HG03342 (cell line): Measurements from ENCODE around the gene TBC1D8.
A peak's percentile ranks its signal among the peaks of the same experiment; 100 is the strongest.

ENCODE experiments used
- ATAC-seq: cut with Tn5 transposase; IDR thresholded peaks from one replicate; pipeline ENCODE4 v1.9.1; 2021; ENCODE audit warnings: mild to moderate bottlenecking, moderate library complexity; ENCODE audit not compliant: unreplicated experiment

Gene TBC1D8

DNA sequence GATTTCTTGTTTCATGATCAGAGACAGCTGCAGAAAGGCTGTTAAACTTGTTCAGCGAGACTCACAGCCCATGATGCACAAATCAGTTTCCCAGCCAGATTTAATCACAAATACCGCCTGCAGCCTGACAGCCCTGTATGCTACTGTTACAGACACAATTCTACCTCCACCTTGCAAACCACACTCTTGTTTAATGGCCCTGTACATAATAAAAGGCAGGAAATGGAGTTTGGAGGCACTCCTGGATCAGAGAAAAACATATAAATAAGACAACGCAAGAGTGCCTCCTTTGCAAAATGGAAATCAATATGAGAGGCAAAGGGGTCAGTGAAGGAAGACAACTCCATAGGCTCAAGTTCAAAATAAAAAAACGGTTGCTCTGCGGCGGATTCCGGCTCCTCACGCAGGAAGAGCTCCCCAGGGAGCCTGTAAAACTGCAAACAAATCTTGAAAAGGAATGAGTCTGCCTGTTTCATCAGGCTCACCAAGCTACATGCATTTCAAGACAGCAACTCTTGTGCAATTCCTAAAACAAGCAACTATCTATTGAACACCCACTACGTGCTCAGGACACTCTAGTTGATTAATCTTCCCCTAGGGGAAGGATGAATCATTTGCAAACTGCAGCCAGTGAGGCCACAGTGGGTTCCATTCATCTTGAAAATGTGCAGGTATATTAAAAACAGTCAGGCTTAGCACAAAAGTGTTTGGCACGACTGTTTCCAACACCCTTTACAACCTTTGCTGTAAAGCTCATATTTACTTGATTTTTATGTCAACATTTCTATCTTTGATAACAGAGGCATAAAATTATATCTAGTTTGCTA is 37.5 kb downstream of the TBC1D8 start:
- ATAC-seq: no peak

DNA sequence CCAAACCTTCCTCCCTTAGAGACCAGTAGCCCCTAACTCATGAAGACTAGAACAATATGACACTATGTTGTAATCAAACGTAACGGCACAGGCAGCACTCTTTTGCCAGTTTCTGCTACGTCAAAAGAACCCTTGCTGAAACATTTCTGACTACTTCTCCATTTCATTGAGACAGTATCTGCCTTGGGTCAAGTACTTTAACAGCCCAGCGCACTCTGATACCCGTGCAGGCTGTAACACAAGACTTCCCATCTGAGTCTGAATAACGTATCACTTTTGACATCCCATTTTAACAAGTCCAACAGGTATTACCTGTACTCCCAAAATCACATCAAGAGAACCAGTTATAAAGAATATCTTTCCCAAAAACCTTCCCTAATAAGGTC is 38.4 kb downstream of the TBC1D8 start:
- no peak for ATAC-seq

DNA sequence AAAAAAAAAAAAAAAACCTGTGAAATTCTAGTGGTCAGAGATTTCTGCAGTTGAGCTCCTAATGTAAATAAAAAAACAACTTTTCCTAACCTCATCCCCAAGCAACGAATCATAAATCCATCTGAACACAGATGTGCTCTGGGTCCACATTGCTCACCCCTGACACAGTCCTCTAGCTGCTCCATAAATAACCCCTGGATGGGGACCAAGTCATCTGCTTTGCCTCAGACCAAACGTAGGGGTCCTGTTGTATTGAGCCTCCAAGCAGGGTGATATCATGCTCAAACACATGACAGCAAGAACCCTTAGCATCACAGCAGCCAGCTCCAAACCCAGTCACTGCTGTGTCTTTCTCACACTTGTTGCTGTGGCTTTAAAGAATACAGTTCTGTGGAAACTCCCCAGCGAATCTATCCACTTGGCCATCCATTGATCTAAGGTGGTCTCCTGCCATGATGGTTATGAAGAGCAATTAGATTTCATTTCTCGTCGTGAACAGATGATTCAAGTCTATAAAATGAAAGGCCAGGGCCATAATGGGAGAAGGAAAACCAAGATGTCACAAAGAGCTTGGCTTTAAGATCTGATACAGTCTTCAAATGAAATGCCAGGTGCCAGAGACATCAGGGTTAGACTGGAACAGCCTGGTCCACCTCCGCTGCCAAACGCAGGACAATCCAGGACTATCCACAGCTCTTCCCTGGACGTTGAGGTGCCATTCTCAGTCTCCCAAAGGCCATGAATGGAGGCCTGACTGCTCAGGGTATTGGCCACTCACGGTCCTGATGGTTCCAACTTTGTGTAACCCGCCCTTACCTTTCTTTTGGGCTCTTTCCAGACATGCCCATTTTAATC is 39.0 kb downstream of the TBC1D8 start:
- no peak for ATAC-seq

DNA sequence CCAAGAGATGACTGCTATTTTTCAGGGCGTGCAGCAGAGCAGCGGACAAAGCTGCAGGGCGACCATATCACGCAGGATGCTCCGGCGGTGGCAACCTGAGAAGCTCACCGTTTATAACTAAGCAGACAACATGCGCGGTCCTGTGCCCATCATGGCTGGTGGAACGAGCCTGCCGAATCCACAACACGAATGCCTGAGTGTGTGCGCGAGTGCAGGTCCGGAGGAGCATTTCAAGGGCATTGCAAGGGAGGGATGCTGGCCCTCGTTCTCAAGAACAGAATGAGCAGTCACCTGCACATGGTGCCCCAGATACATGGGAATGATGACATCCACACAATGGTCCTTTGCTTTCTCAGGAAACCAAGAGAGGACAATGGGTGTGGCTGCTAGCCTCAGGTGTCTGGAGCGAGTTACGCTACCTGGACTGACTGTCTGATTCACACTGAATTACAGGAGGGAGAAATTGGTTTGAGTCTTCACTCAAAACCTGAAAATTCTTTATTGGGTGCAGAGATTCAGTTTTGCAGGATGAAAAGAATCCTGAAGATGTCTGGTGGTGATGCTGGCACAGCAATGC is 39.8 kb downstream of the TBC1D8 start:
- ATAC-seq: no peak

DNA sequence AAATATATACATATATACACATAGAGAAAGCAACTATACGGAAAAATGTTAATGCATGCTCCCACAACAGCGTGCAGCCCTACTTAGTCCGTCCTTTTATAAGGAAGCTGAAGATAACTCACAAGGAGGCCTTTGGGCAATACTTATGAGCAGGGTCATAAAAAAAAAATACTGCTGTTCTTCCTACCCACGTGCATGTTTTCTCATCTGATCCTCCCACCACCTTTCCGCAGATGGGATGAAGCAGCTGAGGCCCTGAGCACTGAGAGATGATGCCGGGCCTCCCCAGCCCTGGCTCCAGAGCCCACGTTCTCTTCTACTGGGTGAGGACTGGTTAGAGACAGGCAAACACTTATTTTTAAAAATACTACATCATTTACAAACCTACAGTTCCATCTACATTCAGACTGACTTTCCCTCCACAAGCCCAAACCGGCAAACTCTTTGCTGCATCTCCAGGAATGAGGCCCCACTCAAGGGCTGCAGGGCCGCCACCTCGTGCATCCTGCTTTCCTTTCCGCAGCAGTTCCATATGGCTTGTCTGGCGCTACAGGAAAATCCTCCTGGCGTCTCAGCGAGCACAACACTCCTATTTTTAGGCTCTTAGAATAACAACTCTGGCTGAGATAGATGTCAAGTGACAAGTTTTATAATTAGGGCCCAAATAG is 41.6 kb downstream of the TBC1D8 start:
- ATAC-seq: no peak

DNA sequence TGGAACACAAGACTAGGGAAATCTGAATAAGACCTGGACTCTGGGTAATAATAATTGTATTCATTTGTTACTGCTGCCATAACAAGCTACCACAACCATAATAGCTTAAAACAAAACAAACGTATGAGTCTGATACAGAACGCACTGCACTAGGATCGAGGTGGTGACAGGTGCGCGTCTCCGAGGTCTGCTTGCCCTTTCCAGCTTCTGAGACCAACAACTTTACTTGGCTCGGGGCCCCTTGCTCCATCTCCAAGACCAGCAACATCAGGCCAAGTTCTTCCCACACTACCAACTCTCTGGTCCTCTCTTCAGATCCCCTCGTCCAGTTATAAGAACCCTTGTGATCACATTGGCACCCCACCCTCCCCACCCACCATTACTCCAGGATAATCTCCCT is 42.8 kb downstream of the TBC1D8 start:
- ATAC-seq: no peak

DNA sequence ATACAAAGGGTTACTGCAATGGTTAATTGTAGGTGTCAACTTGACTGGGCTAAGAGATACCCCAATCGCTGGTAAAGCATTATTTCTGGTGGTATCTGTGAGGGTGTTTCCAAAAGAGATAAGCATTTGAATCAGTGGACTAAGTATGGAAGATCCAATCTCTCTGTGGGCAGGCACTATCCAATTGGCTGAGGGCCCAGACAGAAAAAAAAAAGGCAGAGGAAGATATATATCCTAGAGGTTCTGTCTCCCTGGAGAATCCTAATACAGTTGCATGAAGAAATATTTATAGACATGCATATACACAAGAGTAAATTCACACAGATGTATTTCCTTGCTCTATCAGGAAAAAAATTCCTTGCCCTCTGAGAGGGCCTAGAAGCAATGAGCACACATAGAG is 43.9 kb downstream of the TBC1D8 start:
- no peak for ATAC-seq

DNA sequence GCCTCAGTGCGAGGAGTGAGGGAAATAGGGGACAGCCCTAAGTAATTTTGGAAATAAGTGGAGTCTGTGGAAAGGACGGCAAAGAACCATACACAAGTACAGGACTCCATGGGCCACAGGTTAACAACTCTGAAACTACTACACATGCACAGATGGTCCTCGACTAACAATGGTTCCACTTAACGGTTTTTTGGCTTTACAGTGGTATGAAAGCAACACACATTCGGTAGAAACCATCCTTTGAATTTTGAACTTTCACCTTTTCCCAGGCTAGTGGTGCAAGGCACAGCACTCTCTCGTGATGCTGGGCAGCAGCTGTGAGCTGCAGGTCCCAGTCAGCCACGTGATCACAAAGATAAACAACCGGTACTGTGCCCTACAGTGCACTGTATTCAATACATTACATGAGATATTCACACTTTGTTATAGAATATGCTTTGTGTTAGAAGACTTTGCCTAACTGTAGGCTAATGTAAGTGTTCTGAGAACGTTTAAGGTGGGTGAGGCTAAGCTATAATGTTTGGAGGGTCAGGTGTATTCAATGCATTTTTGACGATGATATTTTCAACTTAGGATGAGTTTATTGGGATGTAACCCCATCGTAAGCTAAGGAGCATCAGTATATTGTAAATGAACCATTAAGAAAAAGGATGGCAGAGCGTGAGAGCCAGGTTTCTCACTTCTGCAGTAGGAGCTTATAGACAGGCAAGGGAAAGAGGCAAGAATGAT is 44.6 kb downstream of the TBC1D8 start:
- no peak for ATAC-seq

DNA sequence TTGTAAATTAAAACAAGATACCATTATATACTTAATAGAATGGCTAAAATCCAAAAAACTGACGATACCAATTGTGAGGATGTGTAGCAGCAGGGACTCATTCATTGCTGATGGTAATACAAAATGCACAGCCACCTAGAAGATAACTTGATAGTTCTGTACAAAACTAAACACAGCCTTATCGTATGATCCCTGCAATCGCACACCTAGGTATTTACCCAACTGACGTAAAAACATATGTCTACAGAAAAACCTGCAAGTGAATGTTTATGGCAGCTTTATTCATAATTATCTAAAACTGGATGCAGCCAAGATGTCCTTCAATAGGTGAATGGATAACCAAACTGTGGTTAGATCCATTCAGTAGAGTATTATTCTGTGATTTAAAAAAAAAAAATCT is 45.5 kb downstream of the TBC1D8 start:
- ATAC-seq: no peak

DNA sequence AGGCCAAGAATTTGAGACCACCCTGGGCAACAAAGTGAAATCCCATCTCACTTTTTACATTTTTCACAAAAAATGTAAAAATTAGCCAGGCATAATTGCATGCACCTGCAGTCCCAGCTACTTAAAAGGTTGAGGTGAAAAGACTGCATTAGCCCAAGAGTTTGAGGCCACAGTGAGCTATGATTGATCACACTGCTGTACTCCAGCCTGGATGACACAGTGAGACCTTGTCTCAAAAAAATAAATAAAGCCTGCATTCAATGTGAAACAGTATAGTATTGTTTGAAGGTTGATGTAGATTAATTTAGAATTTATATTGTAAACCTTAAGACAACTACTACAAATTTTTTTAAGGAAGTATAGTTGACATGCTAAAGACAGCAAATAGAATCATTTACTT is 53.5 kb downstream of the TBC1D8 start:
- no peak for ATAC-seq

DNA sequence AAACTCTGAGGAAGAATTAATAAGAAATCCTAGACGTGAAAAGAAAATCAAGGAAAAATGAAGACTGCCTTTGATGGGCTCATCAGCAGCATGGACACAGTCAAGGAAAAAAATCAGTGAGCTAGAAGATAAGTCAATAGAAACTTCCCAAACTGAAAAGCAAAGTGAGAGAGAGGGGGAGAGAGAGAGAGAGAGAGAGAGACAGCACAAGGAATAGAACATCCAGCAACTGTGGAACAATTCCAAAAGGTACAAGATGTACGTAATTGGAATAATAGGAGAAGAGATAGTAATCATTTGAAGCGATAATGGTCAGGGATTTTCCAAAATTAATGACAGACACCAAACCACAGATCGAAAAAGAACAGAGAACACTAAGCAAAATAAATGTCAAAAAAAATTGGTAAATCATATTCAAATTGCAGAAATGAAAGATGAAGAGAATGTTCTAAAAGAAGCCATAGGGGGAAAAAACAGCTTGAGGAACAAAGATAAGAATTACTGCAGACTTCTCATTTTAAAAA is 54.5 kb downstream of the TBC1D8 start:
- ATAC-seq: no peak

DNA sequence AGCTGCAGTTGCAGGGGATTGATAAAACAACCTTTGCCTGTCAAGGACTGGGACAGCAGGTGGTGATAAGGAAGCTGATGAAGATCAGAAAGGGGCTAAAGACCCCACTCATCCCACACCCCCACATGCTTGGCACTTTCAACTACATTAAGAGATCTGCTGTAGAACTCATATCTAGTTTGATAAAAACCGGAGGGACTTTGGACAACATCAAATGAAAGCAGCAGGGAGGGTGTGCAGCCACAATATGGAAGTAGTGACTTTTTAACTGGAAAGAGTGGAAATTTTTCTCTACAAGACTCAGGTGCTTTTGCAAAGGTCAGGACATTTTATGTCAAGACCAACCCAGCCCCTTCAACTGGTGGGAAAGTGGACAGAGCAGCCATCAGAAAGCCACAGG is 56.8 kb downstream of the TBC1D8 start:
- ATAC-seq: no peak

DNA sequence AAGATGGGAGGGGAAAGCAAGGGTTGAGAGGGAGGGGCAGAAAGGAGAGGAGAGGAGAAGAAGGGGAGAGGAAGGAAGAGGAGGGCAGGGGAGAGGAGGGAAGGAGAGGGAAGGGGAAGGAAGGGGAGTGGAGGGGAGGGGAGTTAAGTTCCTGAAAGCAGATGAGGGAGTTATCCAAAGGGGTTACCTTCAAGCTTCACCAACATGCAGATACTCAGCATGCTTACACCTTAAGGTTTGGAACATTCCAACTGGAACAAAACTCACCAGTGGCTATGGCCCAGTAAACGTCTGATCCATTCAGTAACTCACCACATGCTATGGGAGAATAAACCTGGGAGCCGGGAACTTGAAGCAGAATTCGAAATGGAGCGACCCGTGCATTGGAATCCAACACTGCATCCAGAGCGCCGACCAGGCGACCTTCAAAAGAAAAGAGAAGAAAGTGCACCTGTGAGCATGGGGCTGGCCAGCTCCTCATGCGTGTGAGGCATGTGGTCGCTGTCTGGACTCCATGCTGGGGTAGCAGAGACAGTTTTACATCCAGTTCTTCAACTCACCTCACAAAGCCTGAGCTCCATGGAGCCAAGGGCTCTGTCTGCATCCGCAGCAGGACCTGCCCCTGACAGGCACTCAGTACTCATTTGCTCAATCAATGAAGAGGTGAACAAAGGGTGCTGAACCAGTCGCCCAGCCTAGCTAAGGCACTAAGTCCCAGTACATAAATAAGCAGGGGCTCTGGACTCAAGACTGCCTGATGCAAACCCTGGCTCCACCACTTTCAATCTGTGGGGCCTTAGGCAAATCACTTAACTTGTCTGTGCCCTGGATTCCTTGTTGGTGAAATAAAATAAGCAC is 61.0 kb downstream of the TBC1D8 start:
- ATAC-seq: no peak

DNA sequence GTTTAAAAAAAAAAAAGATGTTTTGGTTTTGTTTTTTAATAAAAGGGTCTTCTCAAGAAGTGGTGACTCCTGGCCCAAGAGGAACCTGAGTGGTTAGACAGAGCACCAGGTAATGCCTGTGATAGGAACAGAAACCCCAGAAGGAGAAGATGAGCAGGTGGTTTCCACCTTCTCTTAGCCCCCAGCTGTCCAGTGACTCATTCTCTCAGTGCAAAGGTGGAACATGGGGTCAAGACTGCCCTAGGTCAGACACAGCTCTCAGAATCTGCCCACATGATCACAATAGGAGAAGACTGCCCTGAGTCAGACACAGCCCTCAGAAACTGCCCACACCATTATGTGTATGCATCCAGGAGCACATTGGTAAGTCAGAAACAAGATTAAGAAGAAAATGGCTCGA is 61.8 kb downstream of the TBC1D8 start:
- peak; percentile 94 for ATAC-seq

DNA sequence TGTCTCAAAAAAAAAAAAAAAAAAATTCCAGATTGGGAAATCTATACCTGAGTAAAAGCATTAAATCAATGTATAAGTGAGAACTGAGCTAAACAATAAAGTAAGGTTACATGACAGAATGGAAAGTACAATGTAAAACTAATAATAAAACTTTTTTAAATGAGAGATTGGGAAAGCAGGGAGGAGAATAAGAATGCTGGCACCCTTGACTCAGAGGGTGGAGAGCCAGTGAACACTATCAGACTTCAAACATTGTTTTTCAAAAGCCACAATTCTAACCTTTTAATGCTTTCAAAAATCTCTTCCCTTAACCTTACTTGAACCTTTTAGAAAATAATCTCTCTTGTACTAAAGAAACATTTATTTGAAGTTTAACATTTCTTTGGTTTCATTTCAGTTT is 63.5 kb downstream of the TBC1D8 start:
- no peak for ATAC-seq

DNA sequence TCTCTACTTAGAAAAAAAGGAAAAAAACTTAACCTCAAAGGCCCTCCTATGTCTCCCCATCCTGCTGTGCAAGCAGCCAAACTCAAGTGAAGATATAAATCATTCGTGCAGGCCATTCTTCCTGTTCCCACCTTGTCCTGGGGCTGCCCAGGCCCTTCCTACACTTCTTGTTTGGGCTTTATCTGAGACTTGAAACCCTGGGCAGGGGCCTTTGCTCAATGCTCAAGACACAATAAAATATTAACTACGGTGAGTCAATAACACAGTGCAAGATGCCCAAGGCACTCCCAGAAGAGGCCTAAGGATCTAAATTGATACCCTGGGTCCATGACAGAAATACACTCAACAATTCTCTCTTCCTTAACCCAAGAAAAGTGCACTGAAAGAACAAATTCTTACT is 67.6 kb downstream of the TBC1D8 start:
- no peak for ATAC-seq

DNA sequence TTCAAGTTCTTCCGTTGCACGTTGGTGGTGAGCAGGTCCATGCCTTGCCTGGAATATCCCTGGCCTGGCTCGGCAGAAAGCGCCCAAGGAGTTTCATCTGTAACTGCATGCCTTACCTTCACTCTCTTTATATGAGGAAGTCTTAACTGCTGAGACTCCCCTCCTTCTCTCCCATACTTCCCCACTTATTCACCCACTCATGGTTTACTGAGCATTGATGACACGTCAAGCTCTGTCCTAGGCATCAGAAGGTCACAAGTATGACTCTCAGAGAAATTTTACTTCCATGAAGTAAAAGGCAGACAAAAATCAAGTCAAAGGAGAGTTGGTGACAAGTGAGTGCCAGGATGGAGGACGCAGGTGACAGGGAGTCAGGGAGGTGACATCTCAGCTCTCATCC is 68.2 kb downstream of the TBC1D8 start:
- ATAC-seq: no peak

DNA sequence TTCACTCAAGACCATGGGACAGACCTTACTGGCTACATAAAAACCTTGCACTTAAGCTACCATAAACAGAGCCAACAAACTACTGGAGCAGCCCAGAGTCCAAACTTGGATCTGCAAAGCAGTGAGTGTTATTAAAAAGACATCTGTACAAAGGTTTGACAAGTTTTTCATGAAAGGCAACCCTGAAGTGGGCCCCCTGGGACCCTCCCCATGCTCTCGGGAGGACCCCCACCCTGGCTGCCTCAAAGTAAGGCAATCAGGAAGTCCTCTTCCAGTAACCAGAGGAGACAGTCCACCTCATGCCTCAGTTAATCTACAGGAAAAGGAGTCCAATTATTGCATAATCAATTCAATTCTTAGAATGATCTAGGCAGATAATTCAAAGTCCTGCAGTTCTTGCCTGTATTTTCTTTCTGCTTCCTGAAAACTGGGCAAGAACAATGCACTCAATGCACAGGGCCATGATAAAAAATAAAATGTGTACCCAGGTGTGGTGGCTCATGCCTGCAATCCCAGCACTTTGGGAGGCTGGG is 69.7 kb downstream of the TBC1D8 start:
- no peak for ATAC-seq
